Loucy (cell line): Measurements from ENCODE around the gene MAN2A2.

ENCODE experiments used
- H2AFZ ChIP-seq: fragments of 200-600 bp; sonication (generic); 2 replicates; pipeline ENCODE4 v1.6.0; 2016; ENCODE audit warnings: antibody characterized with exemption, mild to moderate bottlenecking, low read length, moderate library complexity
- H3F3A ChIP-seq: fragments of 200-600 bp; 2 replicates; pipeline ENCODE4 v1.6.0; 2016; ENCODE audit warnings: antibody characterized with exemption, low read depth, mild to moderate bottlenecking
- H3K27me3 ChIP-seq: fragments of 200-600 bp; sonication (generic); 2 replicates; pipeline ENCODE4 v1.6.1; 2014; ENCODE audit warnings: low read length, mild to moderate bottlenecking; ENCODE audit not compliant: insufficient read depth, poor library complexity, severe bottlenecking
- H3K36me3 ChIP-seq: fragments of 200-600 bp; sonication (generic); 2 replicates; pipeline ENCODE4 v1.6.1; 2016; ENCODE audit warnings: low read length; ENCODE audit not compliant: insufficient read depth
- H3K4me1 ChIP-seq: fragments of 200-600 bp; sonication (generic); 2 replicates; pipeline ENCODE4 v1.5.1; 2014; ENCODE audit warnings: low read length, mild to moderate bottlenecking; ENCODE audit not compliant: insufficient read depth, poor library complexity, severe bottlenecking
- H3K4me2 ChIP-seq: fragments of 200-600 bp; sonication (generic); 2 replicates; pipeline ENCODE4 v1.6.0; 2014; ENCODE audit warnings: antibody characterized with exemption, low read length, low read depth, mild to moderate bottlenecking; ENCODE audit not compliant: poor library complexity, severe bottlenecking
- H3K4me3 ChIP-seq: fragments of 200-600 bp; sonication (generic); 2 replicates; pipeline ENCODE4 v1.5.1; 2014; ENCODE audit warnings: low read length, mild to moderate bottlenecking, mixed read lengths; ENCODE audit not compliant: poor library complexity, severe bottlenecking
- H3K79me2 ChIP-seq: fragments of 200-600 bp; sonication (generic); 2 replicates; pipeline ENCODE4 v1.6.1; 2014; ENCODE audit warnings: low read length; ENCODE audit not compliant: insufficient read depth
- H3K9ac ChIP-seq: fragments of 200-600 bp; sonication (generic); 2 replicates; pipeline ENCODE4 v1.6.0; 2014; ENCODE audit warnings: mild to moderate bottlenecking, low read depth, low read length, moderate library complexity; ENCODE audit not compliant: poor library complexity, severe bottlenecking
- H3K9me2 ChIP-seq: fragments of 200-600 bp; sonication (generic); replicated peaks from 2 replicates; pipeline ENCODE4 v1.6.1; 2016; ENCODE audit warnings: low read depth, low read length, mixed read lengths
- H3K9me3 ChIP-seq: fragments of 200-600 bp; sonication (generic); 2 replicates; pipeline ENCODE4 v1.6.1; 2014; ENCODE audit warnings: mild to moderate bottlenecking, antibody characterized with exemption, low read length, low read depth; ENCODE audit not compliant: insufficient read depth
- H4K20me1 ChIP-seq: fragments of 200-600 bp; sonication (generic); 2 replicates; pipeline ENCODE4 v1.6.0; 2014; ENCODE audit warnings: antibody characterized with exemption, low read length, mild to moderate bottlenecking; ENCODE audit not compliant: insufficient read depth, poor library complexity, severe bottlenecking
- EZH2phosphoT487 ChIP-seq: fragments of 200-600 bp; IDR thresholded peaks from 2 replicates; pipeline ENCODE4 v1.6.1; 2018; ENCODE audit warnings: antibody characterized with exemption, mild to moderate bottlenecking, moderate library complexity, borderline replicate concordance
- TF ChIP-seq, protein P1 (sequence below): fragments of 200-600 bp; sonication (generic); conservative IDR thresholded peaks from 2 replicates; pipeline ENCODE4 v1.5.1; 2014; ENCODE audit warnings: mild to moderate bottlenecking, antibody characterized with exemption, low read length

The MAN2A2 gene

DNA sequence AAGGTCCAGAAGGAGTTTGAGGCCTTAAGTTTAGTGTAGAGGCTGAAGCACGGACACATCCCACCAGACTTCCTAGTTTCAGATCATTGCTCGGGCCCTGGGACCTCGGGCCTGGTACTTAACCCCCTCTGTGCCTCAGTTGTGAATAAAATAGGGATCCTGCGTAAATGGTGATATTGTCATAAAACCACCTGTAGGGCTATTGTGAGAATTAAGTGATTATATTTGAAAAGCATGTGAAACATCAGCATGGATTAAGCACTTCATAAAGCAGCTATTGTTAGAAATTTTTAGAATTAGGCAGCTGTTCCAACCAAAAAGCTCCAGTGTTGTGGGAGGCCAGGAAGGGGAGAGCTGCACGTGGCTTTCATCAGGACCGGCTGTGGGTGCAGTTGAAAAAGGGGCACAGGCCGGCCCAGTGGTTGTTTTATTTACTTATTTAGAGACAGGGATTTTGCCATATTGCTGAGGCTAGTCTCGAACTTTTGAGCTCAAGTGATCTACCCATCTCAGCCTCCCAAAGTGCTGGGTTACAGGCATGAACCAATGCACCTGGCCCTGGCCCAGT is 56.0 kb downstream of the MAN2A2 start:
- TF ChIP-seq, protein P1, sequence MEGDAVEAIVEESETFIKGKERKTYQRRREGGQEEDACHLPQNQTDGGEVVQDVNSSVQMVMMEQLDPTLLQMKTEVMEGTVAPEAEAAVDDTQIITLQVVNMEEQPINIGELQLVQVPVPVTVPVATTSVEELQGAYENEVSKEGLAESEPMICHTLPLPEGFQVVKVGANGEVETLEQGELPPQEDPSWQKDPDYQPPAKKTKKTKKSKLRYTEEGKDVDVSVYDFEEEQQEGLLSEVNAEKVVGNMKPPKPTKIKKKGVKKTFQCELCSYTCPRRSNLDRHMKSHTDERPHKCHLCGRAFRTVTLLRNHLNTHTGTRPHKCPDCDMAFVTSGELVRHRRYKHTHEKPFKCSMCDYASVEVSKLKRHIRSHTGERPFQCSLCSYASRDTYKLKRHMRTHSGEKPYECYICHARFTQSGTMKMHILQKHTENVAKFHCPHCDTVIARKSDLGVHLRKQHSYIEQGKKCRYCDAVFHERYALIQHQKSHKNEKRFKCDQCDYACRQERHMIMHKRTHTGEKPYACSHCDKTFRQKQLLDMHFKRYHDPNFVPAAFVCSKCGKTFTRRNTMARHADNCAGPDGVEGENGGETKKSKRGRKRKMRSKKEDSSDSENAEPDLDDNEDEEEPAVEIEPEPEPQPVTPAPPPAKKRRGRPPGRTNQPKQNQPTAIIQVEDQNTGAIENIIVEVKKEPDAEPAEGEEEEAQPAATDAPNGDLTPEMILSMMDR = no peak
- TF ChIP-seq EZH2phosphoT487 = no peak
- H3K9me3 ChIP-seq = no peaks in the 10 kb centered on the region
- H3K4me1 ChIP-seq = peaks cover 14% of the 10 kb centered on the region
- H3F3A ChIP-seq = no peaks in the 10 kb centered on the region
- no peak overlapping the region for H2AFZ ChIP-seq
- peaks cover 8% of the 10 kb centered on the region for H4K20me1 ChIP-seq
- H3K4me3 ChIP-seq = no peak overlapping the region
- H3K79me2 ChIP-seq = peaks cover 51% of the 10 kb centered on the region
- H3K36me3 ChIP-seq = peaks cover 36% of the 10 kb centered on the region; the same call in 1 of the 2 replicates
- H3K9me2 ChIP-seq = no peaks in the 10 kb centered on the region
- no peaks in the 10 kb centered on the region for H3K27me3 ChIP-seq
- H3K9ac ChIP-seq = no peak overlapping the region
- H3K4me2 ChIP-seq = no peak overlapping the region

DNA sequence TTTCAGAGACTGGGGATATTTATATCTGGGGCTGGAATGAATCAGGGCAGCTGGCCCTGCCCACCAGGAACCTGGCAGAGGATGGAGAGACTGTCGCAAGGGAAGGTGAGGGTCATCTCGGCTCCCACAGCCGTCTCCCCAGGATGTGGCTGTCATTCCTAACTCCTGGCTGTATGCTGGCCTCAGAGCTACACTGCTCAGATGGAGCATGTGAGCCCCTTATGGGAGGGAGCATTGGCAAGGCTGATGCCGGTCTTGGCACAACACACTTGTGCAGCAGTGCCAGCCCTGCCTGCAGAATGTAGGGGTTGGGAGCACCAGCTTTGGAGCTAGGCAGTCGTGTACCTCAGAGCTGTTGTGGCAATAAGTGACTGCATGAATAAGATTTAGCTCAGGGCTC is 56.8 kb downstream of the MAN2A2 start:
- no peaks in the 10 kb centered on the region for H3K27me3 ChIP-seq
- peaks cover 8% of the 10 kb centered on the region for H4K20me1 ChIP-seq
- no peak for TF ChIP-seq EZH2phosphoT487
- TF ChIP-seq, protein P1 = no peak
- H3K9me3 ChIP-seq = no peaks in the 10 kb centered on the region
- H3K9ac ChIP-seq = no peak overlapping the region
- H3K4me2 ChIP-seq = no peak overlapping the region
- peaks cover 50% of the 10 kb centered on the region for H3K79me2 ChIP-seq
- peaks cover 14% of the 10 kb centered on the region for H3K4me1 ChIP-seq
- H2AFZ ChIP-seq = no peak overlapping the region
- no peaks in the 10 kb centered on the region for H3F3A ChIP-seq
- H3K9me2 ChIP-seq = no peaks in the 10 kb centered on the region
- peaks cover 40% of the 10 kb centered on the region; the same call in 1 of the 2 replicates for H3K36me3 ChIP-seq
- H3K4me3 ChIP-seq = no peak overlapping the region

DNA sequence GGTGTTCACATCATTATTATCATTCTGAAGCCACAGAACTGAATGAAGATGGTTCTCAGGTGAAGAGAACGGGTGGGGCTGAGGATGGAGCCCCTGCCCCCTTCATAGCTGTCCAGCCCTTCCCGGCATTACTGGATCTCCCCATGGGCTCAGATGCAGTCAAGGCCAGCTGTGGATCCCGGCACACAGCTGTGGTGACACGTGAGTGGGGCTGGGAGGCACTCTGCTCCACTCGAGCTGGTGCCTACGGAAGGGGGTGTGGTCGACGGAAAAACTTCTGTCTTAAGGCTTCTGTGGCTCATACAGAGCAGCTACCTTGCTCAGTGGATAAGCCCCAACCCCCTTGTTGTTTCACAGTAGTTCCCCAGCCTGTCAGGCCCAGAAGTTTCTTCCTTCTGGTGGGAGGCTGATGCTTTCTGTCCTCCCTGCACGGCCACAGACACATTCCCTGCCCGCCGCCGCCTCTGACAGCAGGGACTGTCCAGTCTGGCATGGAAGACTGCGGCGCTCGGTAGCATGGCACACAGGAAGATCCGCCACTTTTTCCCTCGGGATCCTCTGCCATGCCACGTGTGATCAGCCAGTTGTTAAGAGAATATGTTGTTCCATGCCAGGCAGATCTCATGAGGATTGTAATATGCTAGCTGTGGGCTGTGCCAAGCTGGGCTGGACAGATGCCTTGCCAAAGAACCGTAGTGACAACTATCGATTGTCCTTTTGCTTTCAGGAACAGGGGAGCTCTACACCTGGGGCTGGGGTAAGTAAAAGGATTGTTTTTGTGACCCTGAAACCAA is 57.4 kb downstream of the MAN2A2 start:
- Histone ChIP-seq H3K4me2 (no peak overlapping the region), H3K79me2 (peaks cover 44% of the 10 kb centered on the region), H3K36me3 (peaks cover 40% of the 10 kb centered on the region; the same call in 1 of the 2 replicates), H3K27me3 (no peaks in the 10 kb centered on the region), H3K4me3 (no peak overlapping the region), H2AFZ (no peak overlapping the region), H3K9me3 (no peaks in the 10 kb centered on the region), H3K9me2 (no peaks in the 10 kb centered on the region), H4K20me1 (peaks cover 5% of the 10 kb centered on the region), H3K9ac (no peak overlapping the region), H3F3A (no peaks in the 10 kb centered on the region), H3K4me1 (peaks cover 14% of the 10 kb centered on the region)
- no peak for TF ChIP-seq EZH2phosphoT487
- TF ChIP-seq, protein P1 = no peak
